Measurements from ENCODE around the gene ACSBG1. TPM values are rescaled to one million over a fixed set of nuclear protein-coding genes. Genes with fewer than 3 reads are reported as not detected.

Gene ACSBG1
- total RNA-seq, 1 experiment from 2014 or later = 1.2 TPM

DNA sequence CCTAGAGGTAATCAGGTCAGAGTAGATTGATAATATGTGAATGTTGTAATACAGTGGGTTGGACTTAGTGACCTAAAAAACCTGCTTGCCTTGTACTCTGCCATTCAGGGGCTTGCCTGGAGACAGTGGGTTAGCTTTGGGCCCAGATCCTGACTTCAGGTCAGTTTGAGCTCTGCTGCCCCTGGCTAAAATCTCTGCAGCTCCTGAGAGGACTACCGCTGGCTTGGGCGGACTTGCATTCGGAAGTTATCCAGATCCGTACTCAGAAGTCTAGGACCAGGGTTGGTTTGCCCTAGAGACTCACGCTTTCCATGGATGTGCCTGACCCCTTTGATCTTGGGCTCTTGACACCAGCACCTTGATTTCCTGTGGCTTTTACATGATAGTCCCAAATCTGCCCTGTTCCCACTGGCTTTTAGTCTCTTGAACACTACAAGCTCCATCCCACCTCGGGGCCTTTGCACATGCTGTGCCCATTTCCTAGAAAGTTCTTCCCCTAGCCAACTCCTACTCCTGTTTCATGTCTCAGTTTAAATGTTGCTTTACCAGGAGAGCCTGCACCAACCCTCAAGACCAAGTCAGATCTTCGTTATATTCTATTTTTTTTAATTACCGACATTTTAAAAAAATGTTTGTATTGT, 5.9 kb downstream of the ACSBG1 start:
- H3K4me3 ChIP-seq = no peak overlapping the region
- no peaks in the 10 kb centered on the region for H3K36me3 ChIP-seq (ENCODE audit: low read depth)
- DNase-seq = no peak
- POLR2A ChIA-PET (ENCODE audit: unreplicated experiment) = no interaction called here
- no peaks in the 10 kb centered on the region for H3K79me2 ChIP-seq (ENCODE audit: low read depth)
- TF ChIP-seq, protein P1, sequence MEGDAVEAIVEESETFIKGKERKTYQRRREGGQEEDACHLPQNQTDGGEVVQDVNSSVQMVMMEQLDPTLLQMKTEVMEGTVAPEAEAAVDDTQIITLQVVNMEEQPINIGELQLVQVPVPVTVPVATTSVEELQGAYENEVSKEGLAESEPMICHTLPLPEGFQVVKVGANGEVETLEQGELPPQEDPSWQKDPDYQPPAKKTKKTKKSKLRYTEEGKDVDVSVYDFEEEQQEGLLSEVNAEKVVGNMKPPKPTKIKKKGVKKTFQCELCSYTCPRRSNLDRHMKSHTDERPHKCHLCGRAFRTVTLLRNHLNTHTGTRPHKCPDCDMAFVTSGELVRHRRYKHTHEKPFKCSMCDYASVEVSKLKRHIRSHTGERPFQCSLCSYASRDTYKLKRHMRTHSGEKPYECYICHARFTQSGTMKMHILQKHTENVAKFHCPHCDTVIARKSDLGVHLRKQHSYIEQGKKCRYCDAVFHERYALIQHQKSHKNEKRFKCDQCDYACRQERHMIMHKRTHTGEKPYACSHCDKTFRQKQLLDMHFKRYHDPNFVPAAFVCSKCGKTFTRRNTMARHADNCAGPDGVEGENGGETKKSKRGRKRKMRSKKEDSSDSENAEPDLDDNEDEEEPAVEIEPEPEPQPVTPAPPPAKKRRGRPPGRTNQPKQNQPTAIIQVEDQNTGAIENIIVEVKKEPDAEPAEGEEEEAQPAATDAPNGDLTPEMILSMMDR (conservative IDR thresholded peaks at IDR 0.05) = no peak
- TF ChIP-seq EZH2 (IDR thresholded peaks at IDR 0.05; ENCODE audit: low read depth) = no peak
- H2AFZ ChIP-seq = no peak overlapping the region
- CTCF ChIA-PET = no interaction called here
- no peaks in the 10 kb centered on the region for H3K9me2 ChIP-seq (ENCODE audit: insufficient read depth)
- no peak overlapping the region for H3K27ac ChIP-seq
- H3F3A ChIP-seq (ENCODE audit: insufficient read depth, low read depth) = no peaks in the 10 kb centered on the region; the same call in 1 of the 2 replicates
- H3K27me3 ChIP-seq (ENCODE audit: insufficient read depth, low read depth) = no peaks in the 10 kb centered on the region; the same call in 1 of the 2 replicates
- H4K20me1 ChIP-seq (ENCODE audit: insufficient read depth) = no peaks in the 10 kb centered on the region
- no peak overlapping the region for H3K4me2 ChIP-seq
- intact Hi-C loops (cut with micrococcal nuclease; ENCODE audit: unreplicated experiment) = no loop called here
- 0 out of 2 replicates have a peak, but pooled peaks cover 3% of the 10 kb centered on the region for H3K4me1 ChIP-seq (replicated peaks; ENCODE audit: insufficient read depth)
- peaks cover 5% of the 10 kb centered on the region; the same call in 1 of the 2 replicates for H3K9me3 ChIP-seq (ENCODE audit: insufficient read depth, low read depth)
- BruUV-seq (replicated peaks) = no TSS peak

DNA sequence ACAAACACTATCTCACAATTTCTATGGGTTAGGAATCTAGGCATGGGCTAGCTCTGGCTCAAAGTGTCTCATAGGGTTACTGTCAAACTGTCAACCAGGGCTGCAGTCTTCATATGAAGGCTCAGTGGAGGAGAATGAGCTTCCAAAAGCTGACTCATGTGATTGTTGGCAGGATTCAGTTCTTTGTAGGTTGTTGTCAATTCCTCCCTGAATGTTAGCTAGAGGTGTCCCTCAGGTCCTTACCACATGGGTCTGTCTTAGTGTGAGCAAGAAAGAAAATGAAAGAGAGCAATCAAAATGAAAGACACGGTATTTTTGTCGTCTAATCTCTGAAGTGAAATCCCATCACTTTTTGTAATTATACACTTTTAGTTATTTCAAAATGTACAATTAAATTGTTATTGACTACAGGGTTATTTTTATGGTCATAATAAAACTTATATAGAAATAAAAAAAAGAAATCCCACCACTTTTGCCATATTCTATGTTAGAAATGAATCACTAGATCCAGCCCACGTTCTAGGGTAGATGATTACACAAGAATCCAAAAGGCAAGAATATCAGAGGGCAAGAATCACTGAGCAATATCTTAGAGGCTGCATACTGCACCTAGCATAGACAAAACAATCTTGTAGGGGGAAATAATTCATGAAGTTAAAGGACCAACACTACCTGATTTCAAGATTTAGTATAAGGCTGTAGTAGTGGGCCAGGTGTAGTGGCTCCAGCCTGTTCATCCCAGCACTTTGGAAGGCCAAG, 8.4 kb downstream of the ACSBG1 start:
- CTCF ChIA-PET = no interaction called here

DNA sequence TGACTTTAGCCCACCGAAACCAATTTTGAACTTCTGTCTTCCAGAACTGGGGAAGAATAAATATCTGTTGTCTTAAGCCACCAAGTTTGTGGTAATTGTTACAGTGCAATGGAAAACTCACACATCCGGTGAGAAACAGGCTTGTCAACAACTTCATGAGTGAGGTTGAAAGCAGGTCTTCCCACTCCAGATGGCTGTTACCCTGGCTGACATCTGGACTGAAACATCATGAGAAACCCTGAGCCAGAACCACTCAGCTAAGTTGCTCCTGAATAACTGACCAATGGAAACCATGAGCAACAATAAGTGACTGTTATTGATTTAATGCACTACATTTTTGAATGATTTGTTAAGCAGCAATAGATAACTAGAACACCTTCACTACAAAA, 10.3 kb downstream of the ACSBG1 start:
- H3K4me2 ChIP-seq = no peak overlapping the region
- intact Hi-C loops (cut with micrococcal nuclease; ENCODE audit: unreplicated experiment) = no loop called here
- no peaks in the 10 kb centered on the region for H3K27me3 ChIP-seq (ENCODE audit: insufficient read depth, low read depth)
- ChIA-PET POLR2A (ENCODE audit: unreplicated experiment) (no interaction called here), CTCF (interaction anchor here (1.2 kb wide), 1 partner anchor 28 kb away, joined by 3 read pairs; no protein-coding TSS in a partner anchor)
- H3K79me2 ChIP-seq (ENCODE audit: low read depth) = no peaks in the 10 kb centered on the region
- H3K4me1 ChIP-seq (replicated peaks; ENCODE audit: insufficient read depth) = peaks cover 15% of the 10 kb centered on the region
- no peaks in the 10 kb centered on the region for H3K9me2 ChIP-seq (ENCODE audit: insufficient read depth)
- H3K36me3 ChIP-seq (ENCODE audit: low read depth) = no peaks in the 10 kb centered on the region
- no peak overlapping the region for H3K4me3 ChIP-seq
- DNase-seq = no peak
- BruUV-seq (replicated peaks) = no TSS peak
- no peak overlapping the region for H2AFZ ChIP-seq
- no peaks in the 10 kb centered on the region for H4K20me1 ChIP-seq (ENCODE audit: insufficient read depth)
- peaks cover 5% of the 10 kb centered on the region; the same call in 1 of the 2 replicates for H3K9me3 ChIP-seq (ENCODE audit: insufficient read depth, low read depth)
- H3F3A ChIP-seq (ENCODE audit: insufficient read depth, low read depth) = no peaks in the 10 kb centered on the region
- no peak overlapping the region for H3K27ac ChIP-seq
- TF ChIP-seq EZH2 (IDR thresholded peaks at IDR 0.05; ENCODE audit: low read depth) = no peak
- TF ChIP-seq, protein P1 (conservative IDR thresholded peaks at IDR 0.05) = no peak

More for the DNA sequence above, 8.4 kb downstream of the ACSBG1 start:
- H3K27me3 ChIP-seq (ENCODE audit: insufficient read depth, low read depth) = no peaks in the 10 kb centered on the region
- no peak overlapping the region for H3K4me2 ChIP-seq
- no peak overlapping the region for H3K27ac ChIP-seq
- no peak overlapping the region for H2AFZ ChIP-seq
- no peak overlapping the region for H3K4me3 ChIP-seq
- no peaks in the 10 kb centered on the region for H3K36me3 ChIP-seq (ENCODE audit: low read depth)
- TF ChIP-seq, protein P1 (conservative IDR thresholded peaks at IDR 0.05) = no peak
- TF ChIP-seq EZH2 (IDR thresholded peaks at IDR 0.05; ENCODE audit: low read depth) = no peak
- no peak for DNase-seq
- no peaks in the 10 kb centered on the region for H3K79me2 ChIP-seq (ENCODE audit: low read depth)
- no peaks in the 10 kb centered on the region for H4K20me1 ChIP-seq (ENCODE audit: insufficient read depth)
- no peaks in the 10 kb centered on the region for H3F3A ChIP-seq (ENCODE audit: insufficient read depth, low read depth)
- POLR2A ChIA-PET (ENCODE audit: unreplicated experiment) = no interaction called here
- intact Hi-C loops (cut with micrococcal nuclease; ENCODE audit: unreplicated experiment) = no loop called here
- no peaks in the 10 kb centered on the region for H3K9me2 ChIP-seq (ENCODE audit: insufficient read depth)
- BruUV-seq (replicated peaks) = no TSS peak
- H3K9me3 ChIP-seq (ENCODE audit: insufficient read depth, low read depth) = peaks cover 5% of the 10 kb centered on the region; the same call in 1 of the 2 replicates
- H3K4me1 ChIP-seq (replicated peaks; ENCODE audit: insufficient read depth) = 0 out of 2 replicates have a peak, but pooled peaks cover 3% of the 10 kb centered on the region

Measured in PC-9 (cell line).